H9 (cell line): ENCODE results near the gene ZNF512. TPM values are rescaled to one million over a fixed set of nuclear protein-coding genes. Genes with fewer than 3 reads are reported as not detected.
"Not testable (repeated sequence)": the region's sequence is repeated elsewhere in the genome, so short reads cannot be mapped to it uniquely, and the experiment has no call there.

Experiments used
- DNase-seq: peaks from one replicate; pipeline ENCODE4 v3.0.0-alpha.2; 2017
- H2AFZ ChIP-seq: one replicate; pipeline ENCODE4 v1.6.1; 2013; ENCODE audit warnings: mild to moderate bottlenecking, low read length, control low read depth, moderate library complexity
- H2AK5ac ChIP-seq: 2 replicates; pipeline ENCODE4 v1.6.1; 2013; ENCODE audit warnings: low read length, control low read depth, mixed read lengths; ENCODE audit not compliant: insufficient read length
- H2BK120ac ChIP-seq: one replicate; pipeline ENCODE4 v1.6.1; 2013; ENCODE audit warnings: low read depth, mild to moderate bottlenecking, low read length, control low read depth, inconsistent platforms; ENCODE audit not compliant: poor library complexity, severe bottlenecking
- H2BK12ac ChIP-seq: 2 replicates; pipeline ENCODE4 v1.6.1; 2013; ENCODE audit warnings: low read length, control low read depth, mixed read lengths, low read depth; ENCODE audit not compliant: insufficient read length
- H2BK15ac ChIP-seq: 2 replicates; pipeline ENCODE4 v1.6.1; 2013; ENCODE audit warnings: low read depth, low read length, control low read depth
- H2BK20ac ChIP-seq: one replicate; pipeline ENCODE4 v1.6.1; 2013; ENCODE audit warnings: low read depth, mild to moderate bottlenecking, low read length, control low read depth, inconsistent platforms; ENCODE audit not compliant: poor library complexity, severe bottlenecking
- H2BK5ac ChIP-seq: 2 replicates; pipeline ENCODE4 v1.6.1; 2013; ENCODE audit warnings: low read length, control low read depth, mixed read lengths; ENCODE audit not compliant: insufficient read length
- H3K14ac ChIP-seq: 2 replicates; pipeline ENCODE4 v1.6.1; 2013; ENCODE audit warnings: low read length, control low read depth; ENCODE audit not compliant: insufficient read depth
- H3K18ac ChIP-seq: 2 replicates; pipeline ENCODE4 v1.6.1; 2013; ENCODE audit warnings: low read depth, mild to moderate bottlenecking, mixed read lengths, low read length, control low read depth; ENCODE audit not compliant: insufficient read length
- H3K23ac ChIP-seq: 2 replicates; pipeline ENCODE4 v1.6.1; 2013; ENCODE audit warnings: low read length, control low read depth, mixed read lengths, low read depth; ENCODE audit not compliant: insufficient read length
- H3K23me2 ChIP-seq: 2 replicates; pipeline ENCODE4 v1.6.1; 2013; ENCODE audit warnings: low read depth, mild to moderate bottlenecking, mixed read lengths, low read length, control low read depth; ENCODE audit not compliant: insufficient read length, poor library complexity, severe bottlenecking
- H3K27ac ChIP-seq: 2 replicates; pipeline ENCODE4 v1.5.1; 2013; ENCODE audit warnings: low read length, control low read depth, mixed read lengths, low read depth; ENCODE audit not compliant: insufficient read length
- H3K27me3 ChIP-seq: 2 replicates; pipeline ENCODE4 v1.6.1; 2013; ENCODE audit warnings: low read length, control low read depth, inconsistent platforms; ENCODE audit not compliant: insufficient read depth
- H3K4ac ChIP-seq: 2 replicates; pipeline ENCODE4 v1.6.1; 2013; ENCODE audit warnings: low read depth, mild to moderate bottlenecking, control low read depth, inconsistent platforms, low read length, moderate library complexity
- H3K4me1 ChIP-seq: 2 replicates; pipeline ENCODE4 v1.6.1; 2013; ENCODE audit warnings: low read length, control low read depth, inconsistent platforms; ENCODE audit not compliant: insufficient read depth
- H3K4me2 ChIP-seq: 2 replicates; pipeline ENCODE4 v1.6.1; 2013; ENCODE audit warnings: low read length, control low read depth, mixed read lengths; ENCODE audit not compliant: insufficient read length, insufficient read depth
- H3K56ac ChIP-seq: 2 replicates; pipeline ENCODE4 v1.6.1; 2013; ENCODE audit warnings: low read depth, mild to moderate bottlenecking, mixed read lengths, low read length, control low read depth; ENCODE audit not compliant: insufficient read length
- H3K79me1 ChIP-seq: 2 replicates; pipeline ENCODE4 v1.6.1; 2013; ENCODE audit warnings: low read depth, mild to moderate bottlenecking, moderate library complexity, low read length, control low read depth, inconsistent platforms; ENCODE audit not compliant: insufficient read depth, poor library complexity, severe bottlenecking
- H3K79me2 ChIP-seq: 2 replicates; pipeline ENCODE4 v1.6.1; 2013; ENCODE audit warnings: low read length, control low read depth, inconsistent platforms; ENCODE audit not compliant: insufficient read depth
- H3K9ac ChIP-seq: 2 replicates; pipeline ENCODE4 v1.6.1; 2013; ENCODE audit warnings: low read length, control low read depth, mixed read lengths; ENCODE audit not compliant: insufficient read length; ENCODE audit errors: extremely low read depth
- H3K9me3 ChIP-seq: one replicate; pipeline ENCODE4 v1.6.1; 2013; ENCODE audit warnings: low read depth, low read length, inconsistent platforms; ENCODE audit not compliant: control insufficient read depth
- H3T11ph ChIP-seq: one replicate; pipeline ENCODE4 v1.6.1; 2013; ENCODE audit warnings: mild to moderate bottlenecking, low read length, control low read depth, inconsistent platforms
- H4K20me1 ChIP-seq: one replicate; pipeline ENCODE4 v1.6.1; 2013; ENCODE audit not compliant: control insufficient read depth, insufficient read length, insufficient read depth
- H4K5ac ChIP-seq: 2 replicates; pipeline ENCODE4 v1.6.1; 2013; ENCODE audit warnings: low read depth, mild to moderate bottlenecking, mixed read lengths, low read length, control low read depth; ENCODE audit not compliant: insufficient read length
- H4K8ac ChIP-seq: replicated peaks from 2 replicates; pipeline ENCODE4 v1.6.1; 2013; ENCODE audit warnings: low read length, control low read depth, mixed read lengths, low read depth; ENCODE audit not compliant: insufficient read length
- H4K91ac ChIP-seq: 2 replicates; pipeline ENCODE4 v1.6.1; 2013; ENCODE audit warnings: low read depth, mild to moderate bottlenecking, moderate library complexity, mixed read lengths, low read length, control low read depth; ENCODE audit not compliant: insufficient read length
- H3K27ac Mint-ChIP-seq, 3 experiments: 2 replicates in 2 of 3; 3 replicates in 1 of 3; pipeline ENCODE4 v1.8.0; 2020 to 2021; ENCODE audit warnings: mixed read lengths in 3 of 3, mild to moderate bottlenecking in 1 of 3, moderate library complexity in 1 of 3
- H3K27me3 Mint-ChIP-seq: 2 replicates; pipeline ENCODE4 v1.8.0; 2021; ENCODE audit warnings: low read depth, mild to moderate bottlenecking, moderate library complexity, mixed read lengths
- H3K36me3 Mint-ChIP-seq, 3 experiments: 2 replicates in 2 of 3; 3 replicates in 1 of 3; pipeline ENCODE4 v1.8.0; 2020 to 2021; ENCODE audit warnings: low read depth in 3 of 3, mixed read lengths in 3 of 3; ENCODE audit not compliant: insufficient read depth in 1 of 3
- H3K4me1 Mint-ChIP-seq, 2 experiments: 2 replicates each; pipeline ENCODE4 v1.8.0; 2020; ENCODE audit warnings: mixed read lengths in 2 of 2
- H3K4me3 Mint-ChIP-seq, 2 experiments: 2 replicates in 1 of 2; 3 replicates in 1 of 2; pipeline ENCODE4 v1.8.0; 2020 to 2021; ENCODE audit warnings: mild to moderate bottlenecking in 2 of 2, mixed read lengths in 2 of 2, moderate library complexity in 1 of 2
- H3K9me3 Mint-ChIP-seq, 2 experiments: 2 replicates in 1 of 2; 3 replicates in 1 of 2; pipeline ENCODE4 v1.8.0; 2020; ENCODE audit warnings: mild to moderate bottlenecking in 2 of 2, mixed read lengths in 2 of 2, moderate library complexity in 1 of 2
- WGBS: extraction: QIAGEN DNeasy Blood & Tissue Kit; methylation state at CpG from one replicate; pipeline ENCODE4 v1.1.7; 2013; ENCODE audit warnings: missing lambda C conversion rate, low lambda C conversion rate, mixed read lengths; ENCODE audit not compliant: insufficient read length; ENCODE audit errors: extremely low coverage; 5-methylcytosine and 5-hydroxymethylcytosine counted together
- total RNA-seq: library from RNA; stranded (reverse); gene quantifications from 2 replicates; pipeline ENCODE4 v1.2.1, GENCODE V29; 2021
- TF ChIP-seq, protein P1 (sequence below): fragments of 200-600 bp; sonication (generic); conservative IDR thresholded peaks from 3 replicates; pipeline ENCODE4 v1.8.0; 2021; ENCODE audit warnings: antibody characterized with exemption, mild to moderate bottlenecking

Gene ZNF512
- total RNA-seq, 1 experiment from 2014 or later, result 38.2 TPM

DNA sequence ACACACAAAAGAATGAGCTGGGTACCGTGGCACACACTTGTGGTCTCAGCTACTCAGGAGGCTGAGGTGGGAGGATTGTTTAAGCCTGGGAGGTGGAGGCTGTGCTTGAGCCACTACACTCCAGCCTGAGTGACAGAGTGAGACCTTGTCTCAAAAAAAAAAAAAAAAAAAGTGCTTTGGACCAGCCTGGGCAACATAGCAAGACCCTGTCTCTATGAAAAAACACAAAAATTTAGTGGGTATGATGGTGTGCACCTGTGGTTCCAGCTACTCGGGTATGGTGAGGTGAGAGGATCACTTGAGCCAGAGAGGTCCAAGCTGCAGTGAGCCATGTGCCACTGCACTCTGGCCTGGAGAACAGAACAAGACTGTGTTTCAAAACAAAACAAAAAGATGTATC, 10.4 kb downstream of the ZNF512 start:
- DNase-seq, result no peak
- Histone ChIP-seq H4K5ac (no peak overlapping the region), H3K56ac (no peak overlapping the region), H3K4me1 (no peaks in the 10 kb centered on the region), H3K9me3 (peaks cover 9% of the 10 kb centered on the region), H2BK120ac (no peak overlapping the region), H2BK12ac (no peak overlapping the region), H3K18ac (no peak overlapping the region), H3K27ac (no peak overlapping the region), H2BK15ac (no peak overlapping the region), H3K4ac (no peak overlapping the region), H2BK5ac (no peak overlapping the region), H3K79me1 (peaks cover 5% of the 10 kb centered on the region), H2BK20ac (no peak overlapping the region), H2AK5ac (no peak overlapping the region), H4K20me1 (no peaks in the 10 kb centered on the region), H2AFZ (no peak overlapping the region), H4K91ac (no peak overlapping the region), H3K79me2 (peaks cover 24% of the 10 kb centered on the region; the same call in 1 of the 2 replicates), H3K9ac (no peak overlapping the region), H3K4me2 (no peak overlapping the region), H3K27me3 (no peaks in the 10 kb centered on the region), H3K23me2 (no peaks in the 10 kb centered on the region), H3K23ac (no peak overlapping the region), H4K8ac (no peak overlapping the region), H3K14ac (no peak overlapping the region), H3T11ph (no peak overlapping the region)
- no CpG with 5 or more reads among the region's 2 CpGs for WGBS
- Mint-ChIP-seq H3K36me3 (peaks cover 40 to 52% (median 42%) of the 10 kb centered on the region in 3 experiments), H3K9me3 (peaks cover 47% of the 10 kb centered on the region in 2 experiments), H3K4me3 (no peak overlapping the region), H3K27me3 (no peaks in the 10 kb centered on the region; the same call in 1 of the 2 replicates), H3K4me1 (no peaks in the 10 kb centered on the region), H3K27ac (no peak overlapping the region)
- TF ChIP-seq, protein P1, sequence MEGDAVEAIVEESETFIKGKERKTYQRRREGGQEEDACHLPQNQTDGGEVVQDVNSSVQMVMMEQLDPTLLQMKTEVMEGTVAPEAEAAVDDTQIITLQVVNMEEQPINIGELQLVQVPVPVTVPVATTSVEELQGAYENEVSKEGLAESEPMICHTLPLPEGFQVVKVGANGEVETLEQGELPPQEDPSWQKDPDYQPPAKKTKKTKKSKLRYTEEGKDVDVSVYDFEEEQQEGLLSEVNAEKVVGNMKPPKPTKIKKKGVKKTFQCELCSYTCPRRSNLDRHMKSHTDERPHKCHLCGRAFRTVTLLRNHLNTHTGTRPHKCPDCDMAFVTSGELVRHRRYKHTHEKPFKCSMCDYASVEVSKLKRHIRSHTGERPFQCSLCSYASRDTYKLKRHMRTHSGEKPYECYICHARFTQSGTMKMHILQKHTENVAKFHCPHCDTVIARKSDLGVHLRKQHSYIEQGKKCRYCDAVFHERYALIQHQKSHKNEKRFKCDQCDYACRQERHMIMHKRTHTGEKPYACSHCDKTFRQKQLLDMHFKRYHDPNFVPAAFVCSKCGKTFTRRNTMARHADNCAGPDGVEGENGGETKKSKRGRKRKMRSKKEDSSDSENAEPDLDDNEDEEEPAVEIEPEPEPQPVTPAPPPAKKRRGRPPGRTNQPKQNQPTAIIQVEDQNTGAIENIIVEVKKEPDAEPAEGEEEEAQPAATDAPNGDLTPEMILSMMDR, result no peak

DNA sequence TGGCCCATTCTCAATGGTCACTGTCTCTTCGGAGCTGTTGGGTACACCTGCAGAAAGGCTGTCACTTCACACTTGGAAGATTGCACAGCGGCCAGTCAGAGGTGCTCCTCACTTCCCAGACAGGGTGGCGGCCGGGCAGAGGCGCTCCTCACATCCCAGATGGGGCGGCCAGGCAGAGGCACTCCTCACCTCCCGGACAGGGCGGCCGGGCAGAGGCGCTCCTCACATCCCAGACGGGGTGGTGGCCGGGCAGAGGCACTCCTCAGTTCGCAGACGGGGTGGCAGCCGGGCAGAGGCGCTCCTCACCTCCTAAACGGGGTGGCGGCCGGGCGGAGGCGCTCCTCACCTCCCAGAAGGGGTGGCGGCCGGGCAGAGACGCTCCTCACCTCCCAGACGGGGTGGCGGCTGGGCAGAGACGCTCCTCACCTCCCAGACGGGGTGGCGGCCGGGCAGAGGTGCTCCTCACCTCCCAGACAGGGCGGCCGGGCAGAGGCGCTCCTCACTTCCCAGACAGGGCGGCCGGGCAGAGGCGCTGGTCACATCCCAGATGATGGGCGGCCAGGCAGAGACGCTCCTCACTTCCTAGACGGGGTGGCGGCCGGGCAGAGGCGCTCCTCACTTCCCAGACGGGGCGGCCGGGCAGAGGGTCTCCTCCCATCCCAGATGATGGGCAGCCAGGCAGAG, 11.3 kb downstream of the ZNF512 start:
- not testable (repeated sequence) for H3K9me3 ChIP-seq, H2AFZ ChIP-seq, H3K18ac ChIP-seq, H3K27me3 Mint-ChIP-seq, H3K23ac ChIP-seq, H2BK120ac ChIP-seq, H3K56ac ChIP-seq, H4K5ac ChIP-seq, H4K20me1 ChIP-seq, H3K4me1 Mint-ChIP-seq, H3K27ac Mint-ChIP-seq, H3K4me1 ChIP-seq, H3T11ph ChIP-seq, H3K79me1 ChIP-seq, H2BK20ac ChIP-seq, H3K4me3 Mint-ChIP-seq, H3K9ac ChIP-seq, H3K14ac ChIP-seq, H2BK15ac ChIP-seq, DNase-seq, H3K27ac ChIP-seq, H2AK5ac ChIP-seq, H4K8ac ChIP-seq, H3K27me3 ChIP-seq, H3K4ac ChIP-seq, H2BK12ac ChIP-seq, H3K23me2 ChIP-seq, H2BK5ac ChIP-seq, H4K91ac ChIP-seq, H3K4me2 ChIP-seq
- Mint-ChIP-seq H3K9me3 (peaks cover 47% of the 10 kb centered on the region in 2 experiments), H3K36me3 (peaks cover 40 to 52% (median 42%) of the 10 kb centered on the region in 3 experiments)
- no CpG with 5 or more reads among the region's 45 CpGs for WGBS
- peaks cover 24% of the 10 kb centered on the region; the same call in 1 of the 2 replicates for H3K79me2 ChIP-seq
